Fibroblast of skin of abdomen (primary cell): ENCODE data around the gene TSSK6.
A peak's percentile ranks its signal among the peaks of the same experiment; 100 is the strongest.

Source experiments
- DNase-seq: peaks from one replicate; pipeline ENCODE4 v3.0.0-alpha.2; 2013

TSSK6 gene

DNA sequence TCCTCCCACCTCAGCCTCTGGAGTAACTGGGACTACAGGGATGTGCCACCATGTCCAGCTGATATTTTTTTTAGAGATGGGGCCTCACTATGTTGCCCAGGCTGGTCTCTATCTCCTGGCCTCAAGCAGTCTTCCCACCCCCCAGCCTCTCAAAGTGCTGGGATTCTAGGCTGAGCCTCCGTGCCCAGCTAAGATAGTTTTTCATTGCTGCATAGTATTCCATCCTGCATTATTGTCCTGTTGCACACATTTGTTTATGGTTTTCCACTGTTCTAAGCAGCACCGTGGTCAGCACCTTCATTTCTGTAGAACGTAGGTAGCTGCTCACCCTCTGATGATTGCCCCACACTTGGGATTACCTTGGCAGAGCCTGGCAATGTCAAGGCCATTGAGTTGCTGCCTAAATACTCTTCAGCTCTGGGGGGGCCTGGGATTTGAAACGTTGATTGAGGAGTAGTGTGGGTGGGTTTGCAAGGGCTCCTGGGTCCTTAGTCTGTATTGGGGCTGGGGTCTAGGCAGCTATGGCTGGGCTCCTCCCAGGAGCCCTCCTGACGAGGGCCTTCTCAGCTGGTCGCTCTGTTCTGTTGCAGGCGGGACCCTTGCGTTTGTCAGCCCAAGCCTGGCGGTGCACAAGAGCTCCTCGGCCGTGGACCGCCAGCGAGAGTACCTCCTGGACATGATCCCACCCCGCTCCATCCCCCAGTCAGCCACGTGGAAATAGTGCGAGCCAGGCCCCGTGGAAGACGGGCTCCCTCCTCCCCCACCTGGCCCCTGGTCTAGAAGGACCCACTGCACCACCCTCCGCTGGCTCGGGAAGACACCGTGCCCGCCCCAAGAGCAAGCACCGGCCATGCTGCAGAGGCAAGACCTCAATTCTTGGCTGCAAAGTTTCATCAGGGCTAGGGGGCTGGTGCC, 10.3 kb downstream of the TSSK6 start:
- DNase-seq = no peak

DNA sequence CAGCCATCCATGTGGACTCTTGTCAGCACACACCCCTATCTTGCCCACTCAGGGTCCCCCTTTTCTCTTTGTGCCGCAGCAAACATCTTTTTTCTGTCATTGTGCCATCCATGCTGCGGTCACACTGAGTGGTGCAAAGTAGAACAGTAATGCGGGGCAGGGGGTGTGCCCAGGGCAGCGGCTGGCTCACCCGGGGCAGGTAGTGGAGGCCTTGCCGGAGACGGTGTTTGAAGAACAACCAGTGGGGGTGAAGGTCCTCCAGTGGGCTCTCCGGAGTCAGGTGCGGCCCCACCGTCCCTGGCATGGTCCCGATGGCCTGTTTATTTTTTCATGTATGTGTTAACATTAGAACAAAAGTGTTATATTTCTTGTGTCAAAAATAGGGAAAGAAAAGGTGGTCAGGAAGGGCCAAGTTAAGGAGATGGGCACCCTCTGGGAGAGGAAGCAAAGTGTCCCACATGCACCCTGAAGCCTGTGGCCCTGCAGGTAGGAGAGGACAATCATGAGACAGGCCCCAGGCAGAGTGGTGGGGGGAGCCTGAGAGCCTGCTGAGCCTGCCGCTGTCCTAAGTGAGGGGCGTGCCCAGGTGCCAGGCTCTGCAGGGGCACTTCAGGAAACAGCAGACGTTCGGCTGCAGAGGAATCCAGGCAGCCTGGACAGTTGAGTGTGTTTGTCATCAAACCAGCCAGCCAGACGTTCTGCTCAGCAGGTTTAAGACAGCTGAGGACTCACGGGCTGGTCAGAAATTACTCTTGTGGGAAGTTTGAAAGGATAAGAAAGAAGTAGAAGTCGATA, 12.3 kb downstream of the TSSK6 start:
- DNase-seq = no peak

GRCh38 chr19:19502281-19502680, 13.1 kb downstream of the TSSK6 start:
- no peak for DNase-seq

GRCh38 chr19:19501798-19502197, 13.6 kb downstream of the TSSK6 start:
- DNase-seq = no peak

DNA sequence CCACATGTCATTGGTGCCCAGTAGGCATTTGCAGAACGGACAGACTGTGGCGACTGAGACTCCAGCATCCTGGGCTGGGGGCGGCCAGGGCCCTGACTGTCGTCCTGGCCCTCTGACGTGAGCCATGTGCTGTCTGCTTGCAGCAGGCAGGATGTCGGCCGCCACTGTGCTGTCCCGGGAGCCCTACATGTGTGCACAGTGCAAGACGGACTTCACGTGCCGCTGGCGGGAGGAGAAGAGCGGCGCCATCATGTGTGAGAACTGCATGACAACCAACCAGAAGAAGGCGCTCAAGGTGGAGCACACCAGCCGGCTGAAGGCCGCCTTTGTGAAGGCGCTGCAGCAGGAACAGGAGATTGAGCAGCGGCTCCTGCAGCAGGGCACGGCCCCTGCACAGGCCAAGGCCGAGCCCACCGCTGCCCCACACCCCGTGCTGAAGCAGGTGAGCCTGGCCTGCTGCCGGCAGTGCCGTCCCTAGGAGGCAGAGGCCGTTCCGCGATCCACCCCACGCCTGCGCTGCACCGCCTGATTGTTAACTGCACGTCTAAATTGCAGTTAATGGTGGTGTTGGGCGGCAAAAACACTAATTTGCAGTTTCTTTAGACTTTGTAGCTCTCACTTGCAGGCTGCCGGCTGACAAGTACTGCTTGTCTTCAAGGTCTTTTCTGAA, 14.2 kb downstream of the TSSK6 start:
- no peak for DNase-seq

GRCh38 chr19:19499272-19499995, 15.9 kb downstream of the TSSK6 start:
- DNase-seq = no peak

GRCh38 chr19:19498255-19498991, 16.9 kb downstream of the TSSK6 start:
- DNase-seq = no peak

GRCh38 chr19:19495614-19496603, 19.4 kb downstream of the TSSK6 start:
- DNase-seq = no peak

DNA sequence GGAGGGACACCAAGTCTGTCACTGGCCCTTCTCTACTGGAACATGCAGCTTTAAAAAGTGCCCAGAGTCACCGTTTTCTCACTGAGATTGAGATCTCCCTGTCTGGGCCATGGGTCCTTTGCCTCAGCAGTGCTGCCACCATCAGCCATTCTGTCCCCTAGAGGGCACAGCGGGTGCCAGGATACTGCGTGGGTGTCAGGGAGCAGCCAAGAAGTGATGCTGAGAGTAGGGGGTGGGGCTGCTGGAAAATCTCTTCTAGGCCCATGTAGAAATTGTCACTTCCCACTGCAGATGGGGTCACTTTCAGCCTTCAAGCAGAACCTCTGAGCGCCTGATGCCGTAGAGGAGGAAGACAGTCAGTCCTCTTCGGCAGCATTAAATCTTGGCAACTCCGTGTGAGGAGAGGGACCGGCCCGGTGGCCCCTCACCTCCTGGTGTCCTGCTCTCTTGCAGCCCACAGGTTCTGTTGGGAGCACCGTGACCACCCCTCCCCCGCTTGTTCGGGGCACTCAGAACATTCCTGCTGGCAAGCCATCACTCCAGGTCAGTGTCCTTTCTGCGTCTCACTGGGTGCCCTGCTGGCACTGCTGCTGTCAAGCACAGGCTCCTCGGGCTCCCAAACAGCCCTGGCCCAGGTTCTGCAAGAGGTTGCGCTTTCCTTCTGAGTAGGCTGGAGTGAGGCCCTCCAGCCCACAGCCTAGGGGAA, 21.4 kb downstream of the TSSK6 start:
- DNase-seq = no peak

- no peak for DNase-seq
These were observed 23.2 kb downstream of the TSSK6 start for GRCh38 chr19:19492026-19492610.

GRCh38 chr19:19491321-19492025, 23.9 kb downstream of the TSSK6 start:
- no peak for DNase-seq

DNA sequence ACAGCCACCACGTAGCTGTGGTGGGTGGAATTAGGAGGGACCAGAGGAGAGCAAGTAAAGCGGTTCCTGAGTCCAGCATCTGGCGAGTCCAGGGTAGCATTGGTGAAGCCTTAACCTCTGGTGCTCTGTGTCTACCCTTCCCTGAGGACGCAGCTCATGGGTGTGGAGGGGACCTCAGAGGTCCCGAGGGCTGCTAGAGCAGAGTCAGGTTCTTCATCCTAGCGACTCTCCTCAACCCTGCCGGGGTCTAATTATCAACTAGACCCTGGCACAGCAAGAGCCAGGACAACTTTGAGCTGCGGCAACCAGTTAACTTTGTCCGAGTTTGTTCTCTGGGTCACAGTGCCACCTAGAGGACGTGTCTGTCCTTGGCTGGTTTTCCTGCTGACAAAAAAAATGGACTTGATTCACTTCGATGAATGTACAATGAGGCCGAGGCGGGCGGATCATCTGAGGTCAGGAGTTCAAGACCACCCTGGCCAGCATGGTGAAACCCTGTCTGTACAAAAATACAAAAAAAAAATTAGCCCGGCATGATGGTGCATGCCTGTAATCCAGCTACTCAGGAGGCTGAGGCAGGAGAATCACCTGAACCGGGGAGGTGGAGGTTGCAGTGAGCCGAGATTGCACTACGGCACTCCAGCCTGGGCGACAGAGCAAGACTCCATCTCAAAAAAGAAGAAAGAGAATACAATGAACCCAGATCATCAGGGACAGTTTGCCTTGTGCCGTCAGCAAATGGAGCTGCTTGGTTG, 25.0 kb downstream of the TSSK6 start:
- DNase-seq = peak; percentile 81

DNA sequence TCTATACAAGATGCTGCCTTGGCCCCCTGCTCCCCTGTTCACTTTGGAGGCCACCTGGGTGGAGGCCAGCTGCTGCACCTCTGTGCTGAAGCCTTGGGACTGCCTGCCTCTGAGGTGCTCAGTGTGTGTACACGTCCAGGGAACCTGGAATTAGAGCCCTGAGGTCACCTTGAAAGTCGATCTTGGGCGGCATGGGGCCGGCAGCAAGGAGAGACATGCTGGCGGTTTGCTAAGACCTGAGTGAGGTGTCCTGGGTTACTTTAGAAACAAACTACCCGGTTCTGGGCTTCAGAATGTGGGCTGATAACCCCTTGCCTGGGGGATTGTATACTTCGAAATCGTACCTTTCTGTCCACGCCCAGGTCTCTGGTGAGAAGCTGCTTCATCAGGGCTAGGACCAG, 25.5 kb downstream of the TSSK6 start:
- no peak for DNase-seq

GRCh38 chr19:19488875-19489690, 26.3 kb downstream of the TSSK6 start:
- peak; percentile 97 for DNase-seq

- DNase-seq = no peak
These were observed 27.1 kb downstream of the TSSK6 start for GRCh38 chr19:19487950-19488874.
